Kidney (tissue), 14 donors: Measurements from ENCODE around the gene EIF4E1B. TPM values are rescaled to one million over a fixed set of nuclear protein-coding genes. Genes with fewer than 3 reads are reported as not detected.
A peak's percentile ranks its signal among the peaks of the same experiment; 100 is the strongest.

Source experiments
- DNase-seq, 5 donors: peaks; one replicate each; pipeline ENCODE4 v3.0.0-alpha.2; 2013 to 2020
- FAIRE-seq: peaks from 2 replicates; lab custom pipeline; 2012; peaks lifted over from hg19 to GRCh38; lab: Jason Lieb, UNC
- H3K27ac ChIP-seq, 2 donors: one replicate each; pipeline ENCODE4 v1.7.0; 2013; ENCODE audit warnings: low read depth in 2 of 2, low read length in 2 of 2, inconsistent platforms in 1 of 2
- H3K27me3 ChIP-seq: one replicate; pipeline ENCODE4 v1.7.1; 2013; ENCODE audit warnings: low read length, inconsistent platforms; ENCODE audit not compliant: control insufficient read depth, insufficient read depth
- H3K36me3 ChIP-seq, 3 donors: one replicate each; pipeline versions ENCODE4 v1.7.0 to v1.7.1; 2013; ENCODE audit warnings: low read length in 3 of 3, control low read depth in 1 of 3, inconsistent platforms in 1 of 3; ENCODE audit not compliant: insufficient read depth in 3 of 3, control insufficient read depth in 2 of 3
- H3K4me1 ChIP-seq, 3 donors: one replicate each; pipeline versions ENCODE4 v1.7.0 to v1.7.1; 2013; ENCODE audit warnings: low read length in 3 of 3, inconsistent platforms in 1 of 3, low read depth in 1 of 3; ENCODE audit not compliant: control insufficient read depth in 2 of 3, insufficient read depth in 2 of 3
- H3K4me3 ChIP-seq, 3 donors: one replicate each; pipeline versions ENCODE4 v1.7.0 to v1.8.1; 2013; ENCODE audit warnings: low read length in 3 of 3, control low read depth in 1 of 3, inconsistent platforms in 1 of 3
- H3K9ac ChIP-seq, 3 donors: one replicate each; pipeline versions ENCODE4 v1.7.0 to v1.7.1; 2013; ENCODE audit warnings: low read length in 3 of 3, control low read depth in 1 of 3, inconsistent platforms in 1 of 3
- H3K9me3 ChIP-seq, 3 donors: one replicate each; pipeline versions ENCODE4 v1.7.0 to v1.7.1; 2013; ENCODE audit warnings: low read length in 3 of 3, control low read depth in 1 of 3, inconsistent platforms in 1 of 3; ENCODE audit not compliant: control insufficient read depth in 2 of 3, insufficient read depth in 1 of 3
- CTCF ChIP-seq: IDR thresholded peaks from 3 replicates; pipeline ENCODE4 v1.5.1; 2012; ENCODE audit warnings: mild to moderate bottlenecking, moderate library complexity, borderline replicate concordance; ENCODE audit not compliant: insufficient read depth; ENCODE audit errors: extremely low read depth
- intact Hi-C: fragments of 100-400 bp; cut with DNase I; formaldehyde crosslinking; loops from one replicate; pipeline ENCODE4 v1.11.1; 2022
- polyA plus RNA-seq: library from polyadenylated mRNA; stranded (reverse); fragments of 350-450 nt; fragmentation: Illumina TruSeq; extraction: RNeasy Lipid Tissue Mini Kit (QIAGEN cat#74804); gene quantifications from one replicate; pipeline ENCODE4 v1.2.3, GENCODE V29; 2014; ENCODE audit warnings: low read depth, low replicate concordance; ENCODE audit not compliant: insufficient read depth
- total RNA-seq: library from RNA; stranded (reverse); fragmentation: NEBNext Ultra II Directional; extraction: Animal tissue kit (Norgen Biotek cat#: 25700); gene quantifications from one replicate; pipeline ENCODE4 v1.2.1, GENCODE V29; 2021
- donor health status: control.
- donor health status: control.
- donor health status: control.
- donor health status: control.
- donor health status: control.
- donor health status: DM: yes; HTN: yes; CAD: no.
- donor health status: Normal renal cell carcinoma (clear cell type).

Gene EIF4E1B
- total and polyA plus RNA-seq, 2 donors from 2014 or later: not detected

GRCh38 chr5:176619569-176620332, 10.7 kb upstream of the EIF4E1B start:
- Histone ChIP-seq H3K9ac (no peak overlapping the region), H3K4me3 (no peak overlapping the region), H3K27ac (no peak overlapping the region), H3K9me3 (no peaks in the 10 kb centered on the region), H3K36me3 (no peaks in the 10 kb centered on the region), H3K27me3 (peaks cover 17% of the 10 kb centered on the region), H3K4me1 (no peaks in the 10 kb centered on the region)
- intact Hi-C loops: no loop called here
- FAIRE-seq (no peak), DNase-seq (peak in 1 of 5 donors; percentile 59)
- TF ChIP-seq CTCF: no peak

- intact Hi-C loops: no loop called here
- H3K9ac ChIP-seq: no peak overlapping the region
- H3K9me3 ChIP-seq: no peaks in the 10 kb centered on the region
- TF ChIP-seq CTCF: no peak
- no peak overlapping the region for H3K27ac ChIP-seq
- peak in 1 of 5 donors; percentile 68 for DNase-seq
- H3K4me1 ChIP-seq: no peaks in the 10 kb centered on the region
- H3K27me3 ChIP-seq: peaks cover 20% of the 10 kb centered on the region
- H3K36me3 ChIP-seq: no peaks in the 10 kb centered on the region
- no peak for FAIRE-seq
- no peak overlapping the region for H3K4me3 ChIP-seq
These were observed 10.0 kb upstream of the EIF4E1B start for GRCh38 chr5:176620333-176620981.

- no peak overlapping the region for H3K4me3 ChIP-seq
- intact Hi-C loops: no loop called here
- DNase-seq (peak in 1 of 5 donors; percentile 54), FAIRE-seq (no peak)
- no peaks in the 10 kb centered on the region for H3K4me1 ChIP-seq
- H3K27ac ChIP-seq: no peak overlapping the region
- peaks cover 24% of the 10 kb centered on the region for H3K27me3 ChIP-seq
- TF ChIP-seq CTCF: no peak
- no peaks in the 10 kb centered on the region for H3K36me3 ChIP-seq
- no peaks in the 10 kb centered on the region for H3K9me3 ChIP-seq
- no peak overlapping the region for H3K9ac ChIP-seq
These were observed 8.8 kb upstream of the EIF4E1B start for GRCh38 chr5:176621661-176622079.
